Measurements from ENCODE around the gene URB2.
"Not testable (repeated sequence)": the region's sequence is repeated elsewhere in the genome, so short reads cannot be mapped to it uniquely, and the experiment has no call there.

URB2 gene

GRCh38 chr1:229620876-229621275 lies 5.2 kb upstream of the URB2 start:
- no peak for DNase-seq (ENCODE audit: low read depth in 1 of 2, low spot score in 1 of 2)
- no peak for TF ChIP-seq JUND (IDR thresholded peaks at IDR 0.05; ENCODE audit: low read depth)
- in situ Hi-C loops (cut with HindIII; ENCODE audit: low pct_unique_long_range_greater_than_20kb, low sequenced_read_pairs), result no loop called here

- TF ChIP-seq JUND (IDR thresholded peaks at IDR 0.05; ENCODE audit: low read depth), result no peak
- DNase-seq (ENCODE audit: low read depth in 1 of 2, low spot score in 1 of 2), result no peak
- in situ Hi-C loops (cut with HindIII; ENCODE audit: low pct_unique_long_range_greater_than_20kb, low sequenced_read_pairs), result no loop called here
Measured at GRCh38 chr1:229621663-229622062, 4.4 kb upstream of the URB2 start.

DNA sequence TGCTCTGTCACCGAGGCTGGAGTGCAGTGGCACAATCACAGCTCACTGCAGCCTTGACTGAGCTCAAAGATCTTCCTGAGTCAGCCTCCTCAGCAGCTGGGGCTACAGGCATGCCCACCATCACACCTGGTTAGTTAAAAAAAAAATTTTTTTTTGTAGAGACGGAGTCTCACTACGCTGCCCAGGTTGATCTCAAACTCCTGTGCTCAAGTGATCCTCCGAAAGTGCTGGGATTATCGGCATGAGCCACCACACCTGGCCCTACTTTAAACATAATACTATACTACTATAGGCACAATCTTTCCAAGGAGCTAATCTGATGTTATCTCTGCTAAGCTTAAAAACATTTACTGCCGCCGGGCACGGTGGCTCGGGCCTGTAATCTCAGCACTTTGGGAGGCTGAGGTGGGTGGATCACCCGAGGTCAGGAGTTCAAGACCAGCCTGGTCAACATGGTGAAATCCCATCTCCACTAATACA lies 3.4 kb upstream of the URB2 start:
- in situ Hi-C loops (cut with HindIII; ENCODE audit: low pct_unique_long_range_greater_than_20kb, low sequenced_read_pairs), result not testable (repeated sequence)

GRCh38 chr1:229623225-229623624 lies 2.8 kb upstream of the URB2 start:
- in situ Hi-C loops (cut with HindIII; ENCODE audit: low pct_unique_long_range_greater_than_20kb, low sequenced_read_pairs), result no loop called here
- no peak for TF ChIP-seq JUND (IDR thresholded peaks at IDR 0.05; ENCODE audit: low read depth)
- DNase-seq (ENCODE audit: low read depth in 1 of 2, low spot score in 1 of 2), result no peak

More for the DNA sequence above, 3.4 kb upstream of the URB2 start:
- not testable (repeated sequence) for DNase-seq (ENCODE audit: low read depth in 1 of 2, low spot score in 1 of 2)

GRCh38 chr1:229623838-229624237 lies 2.2 kb upstream of the URB2 start:
- in situ Hi-C loops (cut with HindIII; ENCODE audit: low pct_unique_long_range_greater_than_20kb, low sequenced_read_pairs), result no loop called here
- no peak for DNase-seq (ENCODE audit: low read depth in 1 of 2, low spot score in 1 of 2)
- no peak for TF ChIP-seq JUND (IDR thresholded peaks at IDR 0.05; ENCODE audit: low read depth)

DNA sequence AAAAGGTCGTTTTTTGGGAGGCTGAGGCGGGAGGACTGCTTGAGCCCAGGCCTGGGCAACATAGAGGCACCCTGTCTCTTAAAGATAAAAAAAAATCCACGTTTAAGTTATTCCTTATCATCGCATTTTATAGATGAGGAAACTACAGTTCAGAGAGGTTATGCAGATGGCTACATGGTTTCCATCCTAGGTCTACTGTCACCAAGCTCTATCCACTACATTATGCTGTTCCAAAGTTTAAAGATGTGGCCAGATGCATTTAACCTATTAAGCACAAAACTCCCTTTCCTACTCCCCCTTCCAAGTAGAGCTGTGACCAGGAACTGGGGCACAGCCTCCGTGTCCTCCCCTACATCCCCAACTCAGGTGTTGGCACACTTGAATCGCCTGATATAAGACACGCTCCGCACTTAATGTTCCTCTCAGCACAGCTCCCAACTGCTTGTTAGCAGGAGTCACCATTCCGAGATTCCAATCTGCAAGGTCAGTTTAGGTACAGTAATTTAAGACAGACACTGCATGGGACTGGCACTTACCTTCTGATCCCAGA lies 1.5 kb upstream of the URB2 start:
- in situ Hi-C loops (cut with HindIII; ENCODE audit: low pct_unique_long_range_greater_than_20kb, low sequenced_read_pairs), result no loop called here

DNA sequence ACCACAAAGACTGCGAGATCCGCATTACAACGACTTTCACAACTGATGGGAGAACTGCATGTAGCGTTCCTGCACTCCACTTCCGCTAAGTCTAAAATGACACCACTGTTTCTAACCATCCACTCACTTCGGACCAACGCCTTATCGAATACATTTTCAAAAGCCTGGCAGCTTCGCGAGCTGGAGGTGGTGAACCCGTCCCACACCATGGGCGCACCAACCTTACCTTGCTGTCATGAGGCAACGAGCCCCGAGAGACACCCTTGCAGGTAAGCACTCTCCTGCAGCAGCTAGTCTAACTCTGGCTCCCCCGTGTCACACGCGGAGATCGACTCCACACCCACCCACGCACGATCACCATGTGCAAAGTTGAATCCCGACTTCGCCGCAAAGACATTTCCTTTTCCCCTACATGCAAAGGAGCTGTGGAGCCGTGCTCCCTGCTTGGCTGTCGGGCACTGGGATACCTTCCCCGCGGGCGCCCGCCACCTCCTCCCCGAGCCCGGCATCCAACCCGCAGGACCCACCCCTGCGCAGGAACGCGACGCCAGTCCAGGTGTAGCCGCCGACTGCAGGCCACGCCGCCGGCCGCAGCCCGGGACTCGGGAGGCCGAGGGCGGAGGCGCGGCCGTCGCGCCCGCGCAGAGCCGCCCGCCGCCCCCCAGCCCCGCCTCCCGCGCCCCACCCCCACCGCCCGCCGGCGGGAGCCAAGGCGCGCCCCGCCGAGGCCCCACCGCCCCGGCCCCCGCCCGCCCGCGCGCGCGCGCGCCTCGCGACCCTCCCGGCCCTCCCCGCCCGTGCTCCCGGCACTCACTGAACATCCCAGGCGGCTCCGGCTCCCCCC lies 754 bp upstream of the URB2 start:
- no peak for TF ChIP-seq JUND (IDR thresholded peaks at IDR 0.05; ENCODE audit: low read depth)
- in situ Hi-C loops (cut with HindIII; ENCODE audit: low pct_unique_long_range_greater_than_20kb, low sequenced_read_pairs), result no loop called here
- peak; percentile 77 to 92 for DNase-seq (ENCODE audit: low read depth in 1 of 2, low spot score in 1 of 2)

More for the DNA sequence above, 1.5 kb upstream of the URB2 start:
- TF ChIP-seq JUND (IDR thresholded peaks at IDR 0.05; ENCODE audit: low read depth), result no peak
- DNase-seq (ENCODE audit: low read depth in 1 of 2, low spot score in 1 of 2), result no peak

GRCh38 chr1:229627003-229627402 lies 956 bp downstream of the URB2 start:
- DNase-seq (ENCODE audit: low read depth in 1 of 2, low spot score in 1 of 2), result no peak
- in situ Hi-C loops (cut with HindIII; ENCODE audit: low pct_unique_long_range_greater_than_20kb, low sequenced_read_pairs), result no loop called here
- no peak for TF ChIP-seq JUND (IDR thresholded peaks at IDR 0.05; ENCODE audit: low read depth)

DNA sequence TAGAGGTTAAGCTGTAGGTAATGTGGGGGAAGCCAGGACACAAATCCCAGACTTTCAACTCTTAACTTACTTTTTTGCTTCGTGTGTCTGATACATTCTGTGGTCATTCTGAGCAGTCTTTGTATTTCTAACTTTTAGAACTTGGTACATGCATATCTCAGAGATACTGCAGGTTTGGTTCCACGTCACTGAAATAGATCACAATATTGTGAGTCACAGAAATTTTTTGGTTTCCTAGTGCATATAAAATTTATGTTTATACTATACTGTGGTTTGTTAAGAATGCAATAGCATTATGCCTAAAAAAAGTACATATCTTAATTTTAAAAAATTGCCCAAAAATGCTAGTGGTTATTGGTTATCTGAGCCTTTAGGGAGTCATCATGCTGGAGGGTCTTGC lies 3.2 kb downstream of the URB2 start:
- in situ Hi-C loops (cut with HindIII; ENCODE audit: low pct_unique_long_range_greater_than_20kb, low sequenced_read_pairs), result no loop called here
- no peak for DNase-seq (ENCODE audit: low read depth in 1 of 2, low spot score in 1 of 2)
- no peak for TF ChIP-seq JUND (IDR thresholded peaks at IDR 0.05; ENCODE audit: low read depth)

DNA sequence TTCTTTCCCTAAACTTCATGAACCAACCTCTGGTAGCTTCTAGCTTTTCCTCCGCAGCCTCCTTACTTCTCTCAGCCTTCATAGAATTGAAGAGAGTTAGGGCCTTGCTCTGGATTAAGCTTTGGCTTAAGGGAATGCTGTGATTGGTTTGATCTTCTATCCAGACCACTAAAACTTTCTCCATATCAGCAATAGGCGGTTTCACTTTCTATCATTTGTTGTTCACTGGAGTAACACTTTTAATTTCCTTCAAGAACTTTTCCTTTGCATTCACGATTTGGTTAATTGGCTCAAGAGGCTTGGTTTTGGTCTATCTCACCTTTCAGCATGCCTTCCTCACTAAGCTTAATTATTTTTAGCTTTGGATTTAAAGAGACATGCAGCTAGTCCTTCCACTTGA lies 5.1 kb downstream of the URB2 start:
- no peak for DNase-seq (ENCODE audit: low read depth in 1 of 2, low spot score in 1 of 2)
- in situ Hi-C loops (cut with HindIII; ENCODE audit: low pct_unique_long_range_greater_than_20kb, low sequenced_read_pairs), result no loop called here
- TF ChIP-seq JUND (IDR thresholded peaks at IDR 0.05; ENCODE audit: low read depth), result no peak

GRCh38 chr1:229631966-229632365 lies 5.9 kb downstream of the URB2 start:
- DNase-seq (ENCODE audit: low read depth in 1 of 2, low spot score in 1 of 2), result no peak
- TF ChIP-seq JUND (IDR thresholded peaks at IDR 0.05; ENCODE audit: low read depth), result no peak
- in situ Hi-C loops (cut with HindIII; ENCODE audit: low pct_unique_long_range_greater_than_20kb, low sequenced_read_pairs), result no loop called here

- TF ChIP-seq JUND (IDR thresholded peaks at IDR 0.05; ENCODE audit: low read depth), result no peak
- no peak for DNase-seq (ENCODE audit: low read depth in 1 of 2, low spot score in 1 of 2)
- in situ Hi-C loops (cut with HindIII; ENCODE audit: low pct_unique_long_range_greater_than_20kb, low sequenced_read_pairs), result no loop called here
Measured at GRCh38 chr1:229636042-229636441, 10.0 kb downstream of the URB2 start.

GRCh38 chr1:229637746-229638145 lies 11.7 kb downstream of the URB2 start:
- in situ Hi-C loops (cut with HindIII; ENCODE audit: low pct_unique_long_range_greater_than_20kb, low sequenced_read_pairs), result no loop called here
- no peak for TF ChIP-seq JUND (IDR thresholded peaks at IDR 0.05; ENCODE audit: low read depth)
- DNase-seq (ENCODE audit: low read depth in 1 of 2, low spot score in 1 of 2), result no peak
